Loucy (cell line): Measurements from ENCODE around the gene FANCM.

Source experiments
- H2AFZ ChIP-seq: fragments of 200-600 bp; sonication (generic); 2 replicates; pipeline ENCODE4 v1.6.0; 2016; ENCODE audit warnings: antibody characterized with exemption, mild to moderate bottlenecking, low read length, moderate library complexity
- H3F3A ChIP-seq: fragments of 200-600 bp; 2 replicates; pipeline ENCODE4 v1.6.0; 2016; ENCODE audit warnings: antibody characterized with exemption, low read depth, mild to moderate bottlenecking
- H3K27me3 ChIP-seq: fragments of 200-600 bp; sonication (generic); 2 replicates; pipeline ENCODE4 v1.6.1; 2014; ENCODE audit warnings: low read length, mild to moderate bottlenecking; ENCODE audit not compliant: insufficient read depth, poor library complexity, severe bottlenecking
- H3K36me3 ChIP-seq: fragments of 200-600 bp; sonication (generic); 2 replicates; pipeline ENCODE4 v1.6.1; 2016; ENCODE audit warnings: low read length; ENCODE audit not compliant: insufficient read depth
- H3K4me1 ChIP-seq: fragments of 200-600 bp; sonication (generic); 2 replicates; pipeline ENCODE4 v1.5.1; 2014; ENCODE audit warnings: low read length, mild to moderate bottlenecking; ENCODE audit not compliant: insufficient read depth, poor library complexity, severe bottlenecking
- H3K4me2 ChIP-seq: fragments of 200-600 bp; sonication (generic); 2 replicates; pipeline ENCODE4 v1.6.0; 2014; ENCODE audit warnings: antibody characterized with exemption, low read length, low read depth, mild to moderate bottlenecking; ENCODE audit not compliant: poor library complexity, severe bottlenecking
- H3K4me3 ChIP-seq: fragments of 200-600 bp; sonication (generic); 2 replicates; pipeline ENCODE4 v1.5.1; 2014; ENCODE audit warnings: low read length, mild to moderate bottlenecking, mixed read lengths; ENCODE audit not compliant: poor library complexity, severe bottlenecking
- H3K79me2 ChIP-seq: fragments of 200-600 bp; sonication (generic); 2 replicates; pipeline ENCODE4 v1.6.1; 2014; ENCODE audit warnings: low read length; ENCODE audit not compliant: insufficient read depth
- H3K9ac ChIP-seq: fragments of 200-600 bp; sonication (generic); 2 replicates; pipeline ENCODE4 v1.6.0; 2014; ENCODE audit warnings: mild to moderate bottlenecking, low read depth, low read length, moderate library complexity; ENCODE audit not compliant: poor library complexity, severe bottlenecking
- H3K9me2 ChIP-seq: fragments of 200-600 bp; sonication (generic); replicated peaks from 2 replicates; pipeline ENCODE4 v1.6.1; 2016; ENCODE audit warnings: low read depth, low read length, mixed read lengths
- H3K9me3 ChIP-seq: fragments of 200-600 bp; sonication (generic); 2 replicates; pipeline ENCODE4 v1.6.1; 2014; ENCODE audit warnings: mild to moderate bottlenecking, antibody characterized with exemption, low read length, low read depth; ENCODE audit not compliant: insufficient read depth
- H4K20me1 ChIP-seq: fragments of 200-600 bp; sonication (generic); 2 replicates; pipeline ENCODE4 v1.6.0; 2014; ENCODE audit warnings: antibody characterized with exemption, low read length, mild to moderate bottlenecking; ENCODE audit not compliant: insufficient read depth, poor library complexity, severe bottlenecking
- CTCF ChIP-seq: fragments of 200-600 bp; sonication (generic); conservative IDR thresholded peaks from 2 replicates; pipeline ENCODE4 v1.5.1; 2014; ENCODE audit warnings: mild to moderate bottlenecking, antibody characterized with exemption, low read length
- EZH2phosphoT487 ChIP-seq: fragments of 200-600 bp; IDR thresholded peaks from 2 replicates; pipeline ENCODE4 v1.6.1; 2018; ENCODE audit warnings: antibody characterized with exemption, mild to moderate bottlenecking, moderate library complexity, borderline replicate concordance

The FANCM gene

GRCh38 chr14:45133683-45134050 is 2.1 kb upstream of the FANCM start:
- Histone ChIP-seq H4K20me1 (peaks cover 32% of the 10 kb centered on the region), H3K4me1 (peaks cover 48% of the 10 kb centered on the region), H3K36me3 (no peaks in the 10 kb centered on the region), H2AFZ (peak overlapping the region; percentile 90), H3K27me3 (no peaks in the 10 kb centered on the region), H3K4me2 (peak overlapping the region; percentile 98), H3K4me3 (peak overlapping the region; percentile 98), H3K9ac (peak overlapping the region; percentile 98), H3K9me3 (no peaks in the 10 kb centered on the region), H3F3A (peaks cover 4% of the 10 kb centered on the region; the same call in 1 of the 2 replicates), H3K9me2 (no peaks in the 10 kb centered on the region), H3K79me2 (peaks cover 67% of the 10 kb centered on the region)
- TF ChIP-seq EZH2phosphoT487: no peak

- H4K20me1 ChIP-seq: peaks cover 35% of the 10 kb centered on the region
- TF ChIP-seq CTCF (peak; percentile 53), EZH2phosphoT487 (no peak)
- peak within 1 kb of the TSS; percentile 98 for H3K4me2 ChIP-seq
- no peaks in the 10 kb centered on the region for H3K9me3 ChIP-seq
- no peaks in the 10 kb centered on the region for H3K9me2 ChIP-seq
- peaks cover 49% of the 10 kb centered on the region for H3K4me1 ChIP-seq
- peak within 1 kb of the TSS; percentile 98 for H3K9ac ChIP-seq
- H3K79me2 ChIP-seq: peaks cover 70% of the 10 kb centered on the region
- H3K36me3 ChIP-seq: no peaks in the 10 kb centered on the region
- H3K4me3 ChIP-seq: peak within 1 kb of the TSS; percentile 98
- peaks cover 4% of the 10 kb centered on the region; the same call in 1 of the 2 replicates for H3F3A ChIP-seq
- no peaks in the 10 kb centered on the region for H3K27me3 ChIP-seq
- H2AFZ ChIP-seq: peak within 1 kb of the TSS; percentile 98
Observed at GRCh38 chr14:45134051-45134958, 1.4 kb upstream of the FANCM start, which contains the start of gene FKBP3. TSS of gene FKBP3 (minus strand) at chr14:45134481. CDS start at chr14:45134456, 25 bp downstream.

GRCh38 chr14:45135156-45135555 is 574 bp upstream of the FANCM start:
- Histone ChIP-seq H3K4me2 (peak overlapping the region; percentile 95), H3F3A (peaks cover 4% of the 10 kb centered on the region; the same call in 1 of the 2 replicates), H3K27me3 (no peaks in the 10 kb centered on the region), H3K9me2 (no peaks in the 10 kb centered on the region), H2AFZ (peak overlapping the region; percentile 98), H3K9me3 (no peaks in the 10 kb centered on the region), H3K79me2 (peaks cover 74% of the 10 kb centered on the region), H3K4me3 (peak overlapping the region; percentile 98), H3K4me1 (peaks cover 49% of the 10 kb centered on the region), H4K20me1 (peaks cover 34% of the 10 kb centered on the region), H3K9ac (peak overlapping the region; percentile 87), H3K36me3 (no peaks in the 10 kb centered on the region)
- no peak for TF ChIP-seq EZH2phosphoT487
- no peak for TF ChIP-seq CTCF
